ENCODE measurements around the gene POLR3F.
"Not testable (repeated sequence)": the region's sequence is repeated elsewhere in the genome, so short reads cannot be mapped to it uniquely, and the experiment has no call there.

The POLR3F gene

GRCh38 chr20:18466894-18467730, at the start of gene POLR3F, which contains the start of gene DZANK1:
POLR3F (plus strand) TSS chr20:18467390; CDS start chr20:18467507, 117 bp downstream.
DZANK1 (minus strand) TSS chr20:18467030; CDS start chr20:18465358, 1,672 bp downstream.
- peak; percentile 99 for ATAC-seq

DNA sequence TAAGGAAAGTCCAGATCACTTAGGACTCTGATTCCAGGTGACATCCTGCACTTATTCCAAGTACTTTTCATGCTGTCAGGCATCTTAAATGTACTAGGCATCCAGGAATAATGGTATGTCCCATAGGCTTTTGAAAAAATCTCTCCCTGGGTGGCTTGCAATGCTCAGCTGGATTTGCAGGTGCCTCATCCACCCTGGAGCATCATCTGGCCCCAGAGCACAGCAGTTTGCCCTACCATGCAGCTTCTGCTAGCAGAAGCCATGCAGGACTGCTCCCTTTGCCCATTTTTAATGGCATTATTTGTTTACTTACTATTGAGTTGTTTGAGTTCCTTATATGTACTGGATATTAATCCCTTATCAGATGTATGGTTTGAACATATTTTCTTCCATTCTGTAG, 45.6 kb upstream of the POLR3F start:
- no peak for ATAC-seq

GRCh38 chr20:18427214-18427613, 40.0 kb upstream of the POLR3F start:
- ATAC-seq, result no peak

DNA sequence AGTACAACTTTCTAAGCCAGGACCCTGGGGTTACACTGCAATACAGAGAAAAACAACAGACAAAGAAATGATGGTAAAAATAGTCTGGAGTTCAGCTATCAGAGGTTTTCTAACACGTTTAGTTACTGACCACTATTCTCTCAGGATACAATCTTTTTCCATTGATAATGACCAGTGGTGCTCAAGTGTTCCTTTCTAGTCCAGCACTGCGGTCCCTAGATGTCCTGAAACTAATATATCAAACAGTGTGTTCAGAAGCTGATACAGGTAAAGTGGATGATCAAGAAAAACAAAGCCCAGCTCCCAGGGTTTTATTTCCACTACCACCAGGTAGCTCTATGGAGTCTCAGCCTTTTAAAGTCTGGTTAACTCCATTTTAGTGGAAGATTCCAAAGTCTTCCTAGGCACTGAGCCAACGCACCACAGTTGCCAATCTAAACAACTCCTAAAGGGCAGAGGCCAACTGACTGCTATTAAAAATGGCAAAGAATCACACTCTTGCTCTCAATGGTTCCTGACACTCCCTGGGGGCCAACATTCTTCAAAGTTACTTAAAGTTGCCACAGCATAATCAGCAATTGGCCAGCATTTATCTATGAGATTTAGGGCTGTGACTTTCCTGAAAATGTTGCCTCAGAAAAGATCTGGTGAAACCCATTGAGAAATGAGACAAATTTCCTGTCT, 38.6 kb upstream of the POLR3F start:
- no peak for ATAC-seq

GRCh38 chr20:18430172-18430826, 36.9 kb upstream of the POLR3F start:
- ATAC-seq, result no peak

- ATAC-seq, result no peak
These were observed 36.0 kb upstream of the POLR3F start for GRCh38 chr20:18431206-18431605.

- ATAC-seq, result no peak
These were observed 30.3 kb upstream of the POLR3F start for GRCh38 chr20:18436847-18437246.

GRCh38 chr20:18440403-18440802, 26.8 kb upstream of the POLR3F start:
- ATAC-seq, result no peak

GRCh38 chr20:18443886-18444285, 23.3 kb upstream of the POLR3F start:
- ATAC-seq, result no peak

GRCh38 chr20:18456600-18456999, 10.6 kb upstream of the POLR3F start:
- ATAC-seq, result no peak

GRCh38 chr20:18465536-18466200, 1.5 kb upstream of the POLR3F start:
- ATAC-seq, result no peak

GRCh38 chr20:18466574-18466893, 656 bp upstream of the POLR3F start:
- ATAC-seq, result peak; percentile 9 to 15

DNA sequence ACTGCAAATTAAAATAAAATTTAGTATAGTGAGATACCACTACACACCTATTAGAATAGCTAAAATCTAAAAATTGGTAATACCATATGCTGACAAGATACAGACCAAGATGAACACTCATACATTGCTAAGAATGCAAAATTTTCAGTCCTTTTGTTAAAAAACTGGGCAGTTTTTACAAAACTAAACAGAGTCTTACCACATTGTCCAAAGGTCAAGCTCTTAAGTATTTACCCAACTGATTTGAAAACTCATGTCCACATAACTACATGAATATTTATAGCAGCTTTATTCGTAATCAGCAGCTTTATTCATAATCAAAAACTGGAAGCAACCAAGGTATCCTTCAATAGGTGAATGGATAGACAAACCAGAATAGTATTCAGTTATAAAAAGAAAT, 10.0 kb downstream of the POLR3F start:
- no peak for ATAC-seq

GRCh38 chr20:18477821-18478220, 10.6 kb downstream of the POLR3F start:
- no peak for ATAC-seq

GRCh38 chr20:18481596-18481995, 14.4 kb downstream of the POLR3F start:
- ATAC-seq, result no peak

- no peak for ATAC-seq
These were observed 21.1 kb downstream of the POLR3F start for GRCh38 chr20:18488301-18488700.

DNA sequence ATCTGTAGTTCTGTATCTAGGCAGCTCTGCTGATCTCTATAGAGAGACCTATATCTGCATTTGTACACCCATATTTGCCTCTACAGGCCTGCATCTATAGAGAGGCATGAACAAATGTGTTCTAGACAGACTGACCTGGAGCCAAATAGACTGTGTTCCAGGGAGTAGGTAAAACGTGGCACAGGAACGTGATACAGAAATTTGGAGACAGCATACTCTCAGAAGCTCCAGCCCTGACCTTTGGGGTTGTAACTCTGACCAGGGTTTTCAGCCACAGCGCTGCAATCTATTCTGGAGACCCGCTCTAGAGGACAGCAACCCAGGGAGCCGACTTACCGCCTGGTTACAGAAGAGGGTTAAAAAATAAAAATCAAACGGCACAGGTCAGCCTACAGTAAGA, 28.9 kb downstream of the POLR3F start:
- ATAC-seq, result no peak

- ATAC-seq, result peak; percentile 100
These were observed 29.8 kb downstream of the POLR3F start, which contains the start of gene RBBP9 for GRCh38 chr20:18496740-18497592. RBBP9 (minus strand) TSS chr20:18497225; CDS start chr20:18497167, 58 bp downstream.

- no peak for ATAC-seq
These were observed 30.4 kb downstream of the POLR3F start for GRCh38 chr20:18497603-18498002.

GRCh38 chr20:18501672-18502071, 34.5 kb downstream of the POLR3F start:
- not testable (repeated sequence) for ATAC-seq

- no peak for ATAC-seq
These were observed 37.4 kb downstream of the POLR3F start for GRCh38 chr20:18504479-18505060.

- no peak for ATAC-seq
These were observed 39.6 kb downstream of the POLR3F start for GRCh38 chr20:18506744-18507143.
